HTR-8/SVneo (cell line): Measurements from ENCODE around the gene TMEM238L.

Experiments
- DNase-seq: peaks from one replicate; pipeline ENCODE4 v3.0.0; 2011; ENCODE audit warnings: low spot score, mixed read lengths; ENCODE audit not compliant: insufficient read length
- FAIRE-seq: peaks from 2 replicates; lab custom pipeline; 2011; peaks lifted over from hg19 to GRCh38; lab: Jason Lieb, UNC

Gene TMEM238L

DNA sequence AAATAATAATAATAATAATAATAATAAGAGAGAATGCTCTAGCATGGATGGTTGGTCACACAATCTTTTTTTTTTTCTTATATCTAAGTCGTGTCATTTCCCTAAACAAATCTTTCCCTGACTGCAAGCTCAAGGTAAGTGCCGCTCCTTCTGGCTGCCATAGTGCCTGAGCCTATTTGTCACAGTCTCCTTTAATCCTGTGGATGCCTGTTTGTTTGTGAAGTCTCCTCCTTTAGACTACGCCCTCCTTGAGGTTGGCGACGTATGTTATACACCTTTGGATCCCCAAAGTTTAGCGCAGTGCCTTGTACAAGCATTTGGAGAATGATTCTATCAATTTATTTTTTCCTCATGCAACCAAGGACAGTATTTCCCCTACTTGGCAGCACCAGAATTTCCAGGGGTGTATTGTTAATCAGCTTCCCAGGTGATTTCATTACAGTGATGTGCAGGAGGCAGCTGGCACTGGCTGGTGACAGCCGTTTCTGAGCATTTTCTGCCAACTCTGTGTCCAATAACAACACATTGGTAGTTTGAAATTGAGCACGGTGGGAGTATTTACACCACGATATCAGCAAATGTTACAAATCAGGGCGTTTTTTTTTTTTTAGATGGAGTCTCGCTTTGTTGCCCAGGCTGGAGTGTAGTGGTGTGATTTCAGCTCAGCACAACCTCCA lies 26.6 kb downstream of the TMEM238L start:
- no peak for FAIRE-seq
- no peak for DNase-seq

DNA sequence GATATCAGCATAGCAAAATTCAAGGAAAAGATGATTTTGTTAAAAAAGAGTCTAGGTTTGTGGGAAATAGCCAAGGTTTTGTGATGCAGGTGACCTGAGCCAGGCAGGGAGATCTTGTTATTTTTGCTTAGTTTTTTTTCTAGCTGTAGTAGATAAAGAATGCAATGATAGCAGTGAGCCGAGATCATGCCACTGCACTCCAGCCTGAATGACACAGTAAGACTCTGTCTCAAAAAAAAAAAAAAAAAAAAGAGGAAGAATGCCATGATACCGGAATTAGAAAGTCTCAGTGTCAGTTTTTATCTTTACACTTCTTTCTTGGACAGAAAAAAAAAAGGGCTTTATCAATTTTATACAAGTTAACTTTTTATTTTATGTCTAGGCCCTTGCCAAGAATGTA lies 27.5 kb downstream of the TMEM238L start:
- DNase-seq (no peak), FAIRE-seq (no peak)

DNA sequence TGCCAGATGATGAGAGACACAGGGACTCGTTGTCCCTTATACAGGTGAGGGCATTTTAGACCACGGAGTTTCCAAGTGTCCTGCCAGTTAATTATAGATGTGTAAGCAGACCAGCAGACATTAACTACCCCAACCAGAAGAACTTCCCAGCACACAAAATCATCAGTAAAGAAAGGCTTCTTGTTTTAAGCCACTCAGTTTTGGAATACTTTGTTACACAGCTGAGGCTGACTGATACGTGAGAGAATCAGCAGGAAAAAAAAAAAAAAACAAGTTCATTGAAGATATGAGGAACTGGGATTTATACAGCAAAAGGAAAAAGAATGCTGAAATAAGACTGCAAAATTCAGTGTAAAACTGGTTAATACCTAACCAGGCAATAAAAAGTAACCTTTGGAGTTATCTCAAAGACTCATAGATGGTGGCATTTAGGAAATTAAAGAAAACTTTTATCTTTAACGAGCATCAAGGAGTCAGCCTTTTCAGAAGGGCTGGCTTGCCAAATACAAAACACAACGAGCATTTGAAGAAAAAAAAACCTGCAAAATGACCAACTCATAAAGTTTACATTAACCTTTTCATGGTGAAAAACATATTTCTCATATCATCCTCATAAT lies 28.1 kb downstream of the TMEM238L start:
- FAIRE-seq (no peak), DNase-seq (no peak)

DNA sequence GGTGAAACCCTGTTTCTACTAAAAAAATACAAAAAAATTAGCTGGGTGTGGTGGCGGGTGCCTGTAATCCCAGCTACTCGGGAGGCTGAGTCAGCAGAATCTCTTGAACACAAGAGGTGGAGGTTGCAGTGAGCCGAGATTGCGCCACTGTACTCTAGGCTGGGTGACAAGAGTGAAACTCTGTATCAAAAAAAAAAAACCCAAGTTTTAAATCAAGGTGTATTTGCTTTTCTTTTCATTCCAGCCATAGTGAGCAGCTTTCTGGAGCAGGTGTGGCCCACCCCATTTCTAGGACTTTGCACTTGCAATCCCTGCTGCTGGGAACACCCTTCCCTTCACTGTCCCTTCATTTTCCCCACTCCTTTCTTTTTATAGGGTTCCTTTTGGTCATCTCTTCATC lies 28.8 kb downstream of the TMEM238L start:
- DNase-seq (no peak), FAIRE-seq (no peak)

DNA sequence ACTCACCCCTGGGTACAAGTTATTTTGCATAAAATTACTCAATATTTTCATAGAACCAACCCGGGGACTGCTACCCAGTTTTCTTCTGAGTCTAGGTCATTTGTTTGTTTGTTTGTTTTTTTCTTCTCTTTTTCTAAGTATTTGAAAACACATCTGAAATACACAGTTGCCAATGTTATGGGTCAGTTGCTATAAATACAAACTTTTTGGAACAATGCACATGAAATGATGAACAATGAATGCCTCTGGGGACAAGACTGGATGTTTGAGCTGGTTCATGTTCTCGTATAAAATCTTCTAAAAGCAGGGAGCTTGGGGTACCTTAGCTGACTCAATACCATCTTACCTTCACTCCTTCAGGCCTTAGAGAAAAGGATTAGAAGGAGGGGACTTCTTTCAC lies 30.5 kb downstream of the TMEM238L start:
- no peak for DNase-seq
- FAIRE-seq, result no peak

DNA sequence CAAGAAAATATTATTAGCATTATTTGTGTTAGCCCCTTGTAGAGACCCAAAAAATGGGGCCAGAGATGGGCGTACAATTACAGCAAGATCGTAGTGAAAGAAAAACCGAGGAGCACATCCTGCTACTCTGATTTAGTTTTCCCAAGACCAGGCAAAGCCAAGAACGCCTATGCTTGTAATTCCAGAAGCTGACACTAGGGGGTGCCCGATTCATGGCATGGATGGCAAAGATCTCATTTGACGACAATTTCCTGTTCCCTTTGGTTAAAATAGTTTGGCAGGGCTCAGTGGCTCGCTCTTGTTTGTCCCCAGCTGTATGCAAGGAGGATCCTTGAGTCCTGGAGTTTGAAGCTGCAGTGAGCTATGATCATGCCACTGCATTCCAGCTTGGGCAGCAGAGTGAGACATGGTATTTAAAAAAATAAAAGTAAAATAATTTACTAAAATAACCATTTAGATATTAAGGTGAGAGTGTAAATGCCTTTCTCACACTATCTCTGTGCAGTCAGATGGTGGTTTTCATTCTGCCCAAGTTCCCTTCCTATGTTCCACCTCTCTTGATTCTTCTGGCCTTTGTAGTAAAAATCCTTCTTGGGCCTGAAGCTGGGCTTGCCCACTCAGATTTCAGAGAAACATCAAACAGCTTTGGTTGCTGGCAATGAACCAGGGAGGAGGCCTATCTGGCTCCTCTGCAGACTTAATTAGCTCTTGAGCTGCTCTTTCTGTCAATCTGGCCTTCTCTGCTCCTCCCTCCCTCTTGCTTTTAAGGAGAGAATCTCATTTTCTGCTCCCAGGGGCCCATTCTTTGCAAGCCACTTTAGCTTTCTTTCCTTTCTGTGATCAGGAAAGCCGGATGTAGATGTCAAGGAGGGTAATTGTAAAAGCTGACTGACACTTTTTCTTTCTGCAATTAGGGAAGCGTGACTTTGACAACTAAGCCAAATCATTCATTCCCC lies 31.2 kb downstream of the TMEM238L start:
- DNase-seq (no peak), FAIRE-seq (no peak)

DNA sequence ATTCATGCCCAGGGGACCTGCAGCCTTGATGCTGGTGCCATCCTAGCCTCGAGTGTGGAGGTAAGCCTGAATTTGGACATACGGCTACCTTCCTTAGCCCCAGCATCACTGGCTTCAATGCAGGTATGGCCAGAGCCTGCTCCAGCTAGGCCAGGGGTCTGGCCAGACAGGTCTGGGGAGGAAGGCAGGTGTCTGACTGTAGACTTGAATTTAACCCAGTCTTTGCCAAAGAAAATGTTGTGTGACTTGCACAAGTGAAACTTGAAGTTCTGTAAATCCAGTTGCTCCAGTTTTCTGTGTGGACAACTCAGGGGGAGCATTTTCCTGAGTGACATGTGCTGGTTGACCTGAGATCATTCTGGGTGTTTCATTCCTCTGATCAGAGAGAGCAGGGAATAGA lies 32.8 kb downstream of the TMEM238L start:
- FAIRE-seq (no peak), DNase-seq (no peak)

DNA sequence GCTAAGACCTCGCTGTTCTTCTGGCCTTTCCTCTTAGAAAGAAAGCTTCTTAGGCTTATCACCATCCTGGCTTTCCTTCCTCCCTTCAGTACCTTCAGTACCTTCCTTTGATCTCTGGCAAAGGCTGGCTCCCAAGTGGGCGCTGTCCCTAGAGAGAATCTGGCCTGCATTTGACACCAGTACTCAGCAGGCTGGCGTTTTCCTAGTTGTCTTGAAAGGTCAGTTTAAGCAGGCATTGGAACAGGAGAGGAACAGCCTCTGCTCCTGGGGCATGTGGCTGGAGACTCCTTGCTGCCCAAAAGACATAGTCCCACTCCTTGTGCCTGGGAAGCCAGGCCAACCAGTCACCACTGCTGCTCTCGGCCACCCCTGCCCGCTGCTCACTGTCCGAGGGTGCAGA lies 34.1 kb downstream of the TMEM238L start:
- DNase-seq (no peak), FAIRE-seq (no peak)

DNA sequence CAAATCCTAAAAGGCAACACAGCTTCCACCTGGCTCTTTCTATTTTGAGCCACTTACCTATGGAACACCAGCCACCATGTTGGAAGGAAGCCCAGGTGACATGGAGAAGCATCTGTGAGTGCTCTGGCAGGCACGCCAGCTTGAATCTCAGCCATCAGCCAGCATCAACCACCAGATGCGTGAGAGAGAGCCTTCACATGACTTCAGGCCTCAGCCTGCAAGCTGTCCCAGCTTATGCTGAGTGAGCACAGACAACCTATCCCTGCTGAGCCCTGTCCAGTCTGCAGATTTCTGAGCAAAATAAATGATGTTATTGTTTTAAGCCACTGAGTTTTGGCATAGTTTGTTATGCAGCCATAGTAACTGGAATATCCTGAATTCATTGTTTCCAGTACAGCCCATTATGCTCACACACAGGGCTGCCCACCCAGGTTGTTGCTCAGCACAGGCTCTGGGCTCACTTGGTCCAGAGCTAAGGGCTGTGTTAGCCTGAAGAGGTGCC lies 35.1 kb downstream of the TMEM238L start:
- FAIRE-seq (no peak), DNase-seq (no peak)

DNA sequence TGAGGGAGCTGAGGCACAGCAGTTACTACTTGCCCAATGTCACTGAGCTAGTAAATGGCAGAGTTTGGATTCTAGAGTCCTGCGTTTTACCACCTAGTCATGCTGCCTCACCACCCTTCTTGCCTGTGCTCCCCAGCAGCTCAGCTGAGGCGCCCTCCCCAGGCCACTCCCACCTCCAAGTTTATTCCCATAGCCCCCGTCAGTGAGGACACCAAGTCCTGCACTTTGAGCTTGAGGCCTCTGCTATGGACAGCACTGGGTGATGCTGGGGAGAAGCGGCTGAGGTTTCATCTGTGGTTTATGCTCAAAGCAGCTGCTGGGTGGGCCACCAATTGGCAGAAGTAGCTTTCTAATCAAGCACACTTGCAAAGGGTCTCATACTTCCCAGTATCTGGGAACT lies 36.7 kb downstream of the TMEM238L start:
- no peak for FAIRE-seq
- DNase-seq, result no peak

DNA sequence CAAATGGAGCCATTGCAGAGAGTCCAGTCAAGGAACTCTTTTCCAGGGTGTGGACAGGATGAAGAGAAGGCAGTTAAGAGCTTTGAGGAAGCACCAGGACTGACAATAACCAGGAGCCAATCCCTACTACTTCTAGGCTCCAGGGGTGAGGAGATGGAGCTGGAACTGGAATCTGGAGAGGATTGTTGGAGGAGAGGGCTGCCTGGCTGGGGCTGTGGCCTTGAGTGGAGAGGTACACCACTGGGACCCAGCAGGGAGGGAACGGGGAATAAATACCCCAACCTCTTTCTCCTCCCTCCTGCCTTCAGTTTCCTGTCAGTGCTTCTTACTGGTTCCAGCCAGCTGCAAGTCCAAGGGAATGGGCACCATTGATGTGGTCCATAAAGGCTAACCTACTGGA lies 41.9 kb downstream of the TMEM238L start:
- DNase-seq (no peak), FAIRE-seq (no peak)

DNA sequence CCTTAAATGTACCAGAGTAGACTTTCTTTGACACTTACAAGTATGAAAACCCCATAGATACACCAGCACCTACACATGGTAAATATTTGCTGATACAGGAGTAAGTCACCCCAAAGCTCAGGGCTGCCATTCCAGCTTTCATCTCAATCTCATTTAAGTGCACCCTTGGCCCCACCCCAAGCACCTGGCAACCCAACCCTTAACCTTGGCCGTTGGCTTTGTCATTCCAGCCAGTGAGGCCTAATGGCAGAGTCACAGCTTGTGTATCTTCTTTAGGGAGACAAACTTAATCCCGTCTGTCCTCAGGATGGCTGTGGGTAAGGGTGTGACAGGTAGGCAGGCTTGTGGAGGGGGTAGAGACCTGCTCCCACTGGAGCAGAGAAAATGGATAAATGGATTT lies 42.6 kb downstream of the TMEM238L start:
- FAIRE-seq (no peak), DNase-seq (no peak)

DNA sequence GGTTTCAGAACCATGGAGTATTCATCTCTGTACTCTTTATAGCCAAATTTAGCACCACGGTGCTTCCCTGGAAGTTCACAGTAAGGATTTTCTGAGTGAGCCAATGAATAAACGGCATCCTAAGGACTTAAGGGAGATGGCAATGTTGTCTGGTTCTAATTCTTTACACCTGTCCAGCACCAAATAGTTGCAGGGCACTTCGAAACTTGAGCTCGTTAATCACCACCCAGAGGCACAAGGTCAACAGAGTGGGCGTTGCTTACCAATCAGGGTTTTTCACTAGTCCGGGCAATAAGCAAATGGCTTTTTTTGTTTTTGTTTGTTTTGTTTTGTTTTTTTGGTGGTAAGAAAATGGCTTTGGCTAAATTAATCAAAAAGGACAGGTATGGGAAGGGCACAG lies 45.8 kb downstream of the TMEM238L start:
- FAIRE-seq (no peak), DNase-seq (no peak)

DNA sequence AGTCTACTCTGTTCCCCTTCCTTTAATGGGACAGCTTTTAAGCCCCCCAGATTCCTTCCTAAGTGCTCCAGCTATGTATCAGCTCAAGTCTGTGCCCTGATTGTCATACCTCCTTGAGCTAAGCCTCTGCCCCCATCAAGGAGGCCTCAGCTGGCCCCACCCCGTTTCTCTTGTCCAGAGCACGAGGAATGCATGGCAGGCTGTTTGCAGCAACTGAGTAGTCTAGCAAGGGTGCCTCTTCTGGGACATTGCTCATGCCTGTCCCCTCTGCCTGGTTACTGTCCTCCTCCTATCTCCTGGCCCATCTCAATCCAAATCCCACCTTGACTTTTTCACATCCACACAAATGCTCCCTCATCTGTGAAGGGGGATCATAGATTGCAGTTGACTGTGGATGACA lies 46.3 kb downstream of the TMEM238L start:
- no peak for DNase-seq
- no peak for FAIRE-seq

DNA sequence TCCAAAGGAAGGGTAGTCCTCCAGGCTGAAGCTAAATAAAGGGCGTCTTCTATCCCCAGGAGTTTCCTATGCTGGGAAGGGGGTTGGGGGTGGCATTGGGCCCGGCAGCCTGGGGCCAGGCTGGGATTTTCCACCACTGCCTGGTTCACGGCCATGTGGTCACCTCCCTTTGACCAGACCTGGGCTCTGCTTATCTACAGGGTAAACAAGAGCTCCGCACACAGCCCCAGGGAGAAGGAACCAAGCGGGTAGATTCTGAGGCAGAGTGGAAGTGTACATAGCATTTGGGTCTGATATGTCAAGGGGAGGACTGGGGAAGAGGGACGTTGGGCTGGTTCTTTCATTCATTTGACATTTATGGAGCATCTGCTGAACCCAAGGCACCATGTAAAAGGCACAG lies 46.8 kb downstream of the TMEM238L start:
- DNase-seq (no peak), FAIRE-seq (no peak)

DNA sequence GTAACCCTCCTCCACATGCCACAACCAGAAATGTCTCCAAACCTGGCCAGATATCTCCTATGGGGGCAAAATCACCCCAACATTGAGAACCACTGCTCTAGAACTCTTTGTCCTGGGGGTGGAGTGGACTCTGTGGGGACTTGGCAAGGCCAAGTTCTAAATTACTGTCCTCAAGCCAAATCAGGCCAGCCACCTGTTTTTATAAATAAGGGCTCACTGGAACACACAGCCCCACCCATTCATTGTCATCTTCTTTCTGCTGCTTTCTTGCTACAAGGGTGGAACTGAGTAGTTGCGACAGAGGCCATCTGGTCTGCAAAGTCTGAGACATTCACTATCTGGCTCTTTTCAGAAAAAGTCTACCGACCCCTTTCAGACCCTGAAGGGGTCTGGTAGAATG lies 47.3 kb downstream of the TMEM238L start:
- FAIRE-seq, result no peak

DNA sequence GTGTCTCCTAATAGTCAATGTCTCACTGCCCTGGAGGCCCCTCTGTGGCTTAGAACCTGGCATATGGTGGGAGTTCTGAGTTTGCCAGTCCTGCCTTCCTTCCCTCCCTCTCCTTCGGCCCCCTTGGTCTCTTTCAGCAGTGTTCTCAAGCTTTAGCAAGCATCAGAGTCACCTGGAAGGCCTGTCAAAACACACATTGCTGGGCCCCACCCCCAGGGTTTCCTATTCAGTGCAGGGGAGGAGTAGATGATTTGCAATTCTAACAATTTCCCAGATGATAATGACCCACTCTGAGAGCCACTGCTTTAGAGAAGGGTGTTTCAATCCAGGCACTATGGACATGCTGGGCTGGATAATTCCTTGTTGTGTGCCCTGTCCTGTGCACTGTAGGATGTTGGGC lies 47.7 kb downstream of the TMEM238L start:
- DNase-seq (no peak), FAIRE-seq (no peak)

More for the DNA sequence above, 47.3 kb downstream of the TMEM238L start:
- no peak for DNase-seq

DNA sequence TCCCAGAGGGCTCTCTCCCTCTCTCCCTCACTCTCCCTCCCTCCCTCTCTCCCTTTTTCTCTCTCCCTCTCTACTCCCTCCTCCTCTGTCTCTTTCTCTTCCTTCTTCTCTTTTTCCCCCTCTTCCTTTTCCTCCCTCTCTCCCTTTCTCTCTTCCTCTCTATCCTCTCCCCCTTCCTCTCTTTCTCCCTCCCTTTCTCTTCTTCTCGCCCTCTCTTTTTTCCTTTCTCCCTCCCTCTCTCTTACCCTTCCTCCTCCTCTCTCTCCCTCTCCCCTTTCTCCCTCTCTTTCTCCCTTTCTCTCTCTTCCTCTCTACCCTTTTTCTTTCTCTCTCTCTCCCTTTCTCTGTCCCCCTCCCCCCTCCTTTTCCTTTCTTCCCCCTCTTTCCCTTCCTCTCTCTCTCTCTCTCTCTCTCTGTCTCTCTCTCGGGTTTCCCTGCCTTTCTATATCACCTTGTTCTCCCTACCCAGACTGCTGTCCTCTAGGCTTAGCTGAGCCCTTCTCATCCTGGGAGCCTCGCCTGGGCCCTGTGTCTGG lies 48.2 kb downstream of the TMEM238L start:
- FAIRE-seq (no peak), DNase-seq (no peak)

DNA sequence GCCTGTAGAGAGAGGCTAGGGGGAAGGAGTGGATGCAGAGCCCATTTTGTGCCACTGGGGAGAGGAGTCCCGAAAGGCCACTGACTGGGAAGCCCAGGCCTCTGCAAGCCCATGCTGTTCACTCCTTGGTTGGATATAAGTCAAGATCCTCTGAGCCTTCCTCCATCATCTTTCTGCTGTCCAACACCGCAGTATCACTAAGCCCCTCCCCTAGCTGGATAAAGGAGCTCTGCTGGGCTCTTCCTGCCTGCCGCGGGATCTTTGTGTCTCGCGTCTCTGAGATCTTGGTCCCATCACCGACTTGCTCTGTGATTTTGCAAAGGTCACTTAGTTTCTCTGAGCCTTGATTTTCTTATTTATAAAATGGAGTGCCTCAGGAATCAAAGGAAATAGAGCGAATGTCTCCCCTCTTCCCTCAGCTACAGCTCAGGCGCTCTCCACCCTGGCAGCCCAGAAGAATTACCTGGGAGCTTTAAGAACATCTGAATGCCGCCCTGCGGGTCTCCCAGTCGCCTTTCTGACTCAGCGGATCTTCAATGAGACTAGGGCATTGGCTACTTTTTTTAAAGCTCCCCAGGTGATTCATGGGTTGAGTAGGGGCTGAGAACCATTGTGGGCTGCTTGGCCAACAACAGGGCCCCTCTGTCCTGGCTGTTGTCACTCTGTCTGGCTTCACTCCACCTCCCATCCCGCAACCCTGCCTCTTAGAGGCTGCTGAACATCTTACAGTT lies 48.9 kb downstream of the TMEM238L start:
- no peak for FAIRE-seq
- DNase-seq, result no peak

DNA sequence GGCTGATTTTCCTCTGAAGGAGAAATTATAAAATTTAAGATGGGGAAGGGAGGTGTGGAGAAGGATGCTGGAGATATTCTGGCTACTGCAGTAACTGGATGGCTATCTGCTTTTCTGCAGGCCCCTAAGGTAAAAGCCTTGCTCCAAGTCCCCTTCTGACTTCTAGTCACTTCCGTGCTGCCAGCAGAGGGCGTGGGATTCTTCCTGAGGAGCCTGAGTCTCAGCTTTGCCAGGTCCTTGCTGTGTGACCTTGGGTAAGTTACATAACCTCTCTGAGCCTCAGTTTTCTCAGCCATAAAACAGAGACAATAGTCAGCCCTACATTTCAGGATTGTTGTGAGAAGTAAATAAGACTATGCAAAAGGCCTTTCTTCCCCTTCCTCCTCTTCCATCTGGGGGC lies 49.8 kb downstream of the TMEM238L start:
- DNase-seq, result no peak
- no peak for FAIRE-seq
